Fibroblast of mammary gland (primary cell): ENCODE results near the gene COX14.

Source experiments
- DNase-seq: peaks from one replicate; pipeline ENCODE4 v3.0.0-alpha.2; 2010; ENCODE audit warnings: low read depth
- H3K4me3 ChIP-seq: 2 replicates; pipeline ENCODE4 v1.5.1; 2011; ENCODE audit warnings: low read depth, mild to moderate bottlenecking, low read length, moderate library complexity; ENCODE audit not compliant: control insufficient read depth
- TF ChIP-seq, protein P1 (sequence below): conservative IDR thresholded peaks from 2 replicates; pipeline ENCODE4 v1.5.1; 2011; ENCODE audit warnings: low read depth, low read length, inconsistent platforms; ENCODE audit not compliant: control insufficient read depth, insufficient read depth

The COX14 gene

DNA sequence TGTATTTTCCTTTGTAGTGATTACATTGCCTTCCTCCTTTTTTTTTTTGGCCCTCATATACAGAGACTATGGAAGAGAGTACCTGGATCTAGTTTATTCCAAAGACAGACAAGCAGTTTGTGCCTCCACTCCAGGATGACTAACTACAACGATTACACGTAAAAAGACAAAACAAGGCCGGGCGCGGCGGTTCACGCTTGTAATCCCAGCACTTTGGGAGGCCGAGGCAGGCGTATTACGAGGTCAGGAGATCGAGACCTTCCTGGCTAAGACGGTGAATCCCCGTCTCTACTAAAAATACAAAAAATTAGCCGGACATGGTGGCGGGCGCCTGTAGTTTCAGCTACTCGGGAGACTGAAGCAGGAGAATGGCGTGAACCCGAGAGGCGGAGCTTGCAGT lies 52.9 kb downstream of the COX14 start:
- H3K4me3 ChIP-seq = no peak overlapping the region
- TF ChIP-seq, protein P1, sequence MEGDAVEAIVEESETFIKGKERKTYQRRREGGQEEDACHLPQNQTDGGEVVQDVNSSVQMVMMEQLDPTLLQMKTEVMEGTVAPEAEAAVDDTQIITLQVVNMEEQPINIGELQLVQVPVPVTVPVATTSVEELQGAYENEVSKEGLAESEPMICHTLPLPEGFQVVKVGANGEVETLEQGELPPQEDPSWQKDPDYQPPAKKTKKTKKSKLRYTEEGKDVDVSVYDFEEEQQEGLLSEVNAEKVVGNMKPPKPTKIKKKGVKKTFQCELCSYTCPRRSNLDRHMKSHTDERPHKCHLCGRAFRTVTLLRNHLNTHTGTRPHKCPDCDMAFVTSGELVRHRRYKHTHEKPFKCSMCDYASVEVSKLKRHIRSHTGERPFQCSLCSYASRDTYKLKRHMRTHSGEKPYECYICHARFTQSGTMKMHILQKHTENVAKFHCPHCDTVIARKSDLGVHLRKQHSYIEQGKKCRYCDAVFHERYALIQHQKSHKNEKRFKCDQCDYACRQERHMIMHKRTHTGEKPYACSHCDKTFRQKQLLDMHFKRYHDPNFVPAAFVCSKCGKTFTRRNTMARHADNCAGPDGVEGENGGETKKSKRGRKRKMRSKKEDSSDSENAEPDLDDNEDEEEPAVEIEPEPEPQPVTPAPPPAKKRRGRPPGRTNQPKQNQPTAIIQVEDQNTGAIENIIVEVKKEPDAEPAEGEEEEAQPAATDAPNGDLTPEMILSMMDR = no peak
- DNase-seq = no peak

DNA sequence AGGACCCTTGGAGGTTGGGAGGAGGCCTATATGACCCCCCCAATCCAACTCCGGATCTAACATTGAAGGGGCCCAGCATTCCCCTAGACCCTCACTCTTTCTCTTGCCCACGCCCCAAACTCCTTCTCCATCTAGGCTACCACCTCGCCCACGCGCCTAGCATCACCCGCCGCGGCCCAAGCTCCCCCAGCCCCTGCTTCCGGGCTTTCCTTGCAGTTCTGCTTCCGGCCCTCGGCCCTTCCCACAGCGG lies 54.7 kb downstream of the COX14 start:
- no peak for DNase-seq
- TF ChIP-seq, protein P1 = no peak
- peak overlapping the region; percentile 71 for H3K4me3 ChIP-seq

DNA sequence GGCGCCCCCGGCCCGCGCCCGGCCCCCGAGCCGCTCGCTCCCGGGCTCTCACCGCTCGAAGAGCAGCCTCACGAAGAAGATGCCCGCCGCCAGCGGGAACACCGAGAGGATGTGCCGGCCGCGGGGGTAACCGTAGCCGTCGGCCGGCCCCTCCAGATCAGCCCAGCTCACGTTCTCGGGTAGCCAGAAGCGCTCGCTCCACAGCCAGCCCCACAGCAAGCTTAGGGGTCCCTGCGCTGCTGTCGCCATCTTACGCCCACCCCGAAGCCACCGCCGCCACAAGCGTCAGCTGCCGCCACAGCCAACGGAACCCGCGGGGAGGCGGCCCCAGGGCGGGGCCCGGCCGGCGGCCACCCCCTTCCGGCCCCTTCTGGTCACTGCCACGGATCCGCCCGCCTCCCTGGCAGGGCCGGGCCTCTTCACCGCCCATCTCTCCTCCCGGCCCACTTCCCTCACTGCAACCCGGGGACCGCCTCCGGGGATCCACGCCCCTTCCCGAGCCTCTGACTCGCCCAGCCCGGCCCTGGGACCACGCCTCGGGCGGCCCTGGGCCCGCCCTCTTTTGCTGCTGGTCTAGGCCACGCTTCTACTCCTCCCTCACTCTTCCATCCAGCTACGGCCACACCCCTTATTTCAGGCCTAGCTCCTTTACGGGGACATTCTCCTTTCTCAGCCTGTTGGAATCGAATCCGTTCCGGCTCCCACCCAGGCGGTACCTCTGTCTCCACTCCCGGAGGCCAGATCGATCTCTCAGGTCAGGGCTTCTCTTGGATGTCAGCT lies 55.2 kb downstream of the COX14 start, which contains the start of gene CERS5:
Gene CERS5 (minus strand): TSS at position 321 of the 780 bp plus-strand sequence. CDS start 72 bp downstream, at position 249.
- peak; percentile 97 for DNase-seq
- H3K4me3 ChIP-seq = peak within 1 kb of the TSS; percentile 71
- TF ChIP-seq, protein P1 = no peak
